ENCODE data around the gene ICE1. TPM values are rescaled to one million over a fixed set of nuclear protein-coding genes. Genes with fewer than 3 reads are reported as not detected.
A peak's percentile ranks its signal among the peaks of the same experiment; 100 is the strongest.

ICE1 gene
- total and polyA plus RNA-seq, 9 of the 15 experiments (the other 6 are each of a cell fraction or from before 2014, with no cell fraction given) = 4.9 to 47.4 (median 28.2) TPM

GRCh38 chr5:5432020-5432707 lies 9.7 kb downstream of the ICE1 start:
- TF ChIP-seq RBM25 (IDR thresholded peaks at IDR 0.05; ENCODE audit: low read depth, low read length, severe bottlenecking) = peak; percentile 18
- no peak for TF ChIP-seq MAZ (CRISPR knock-in tag; conservative IDR thresholded peaks at IDR 0.05 in 1 of 2, IDR thresholded peaks at IDR 0.05 in 1 of 2)
- no peak for TF ChIP-seq ZNF445 (CRISPR knock-in tag; IDR thresholded peaks at IDR 0.05; ENCODE audit: low read depth)
- TF ChIP-seq ZC3H8 (IDR thresholded peaks at IDR 0.05) = no peak
- TF ChIP-seq HMBOX1 (IDR thresholded peaks at IDR 0.05) = peak; percentile 30; the same call in 1 of the 2 replicates
- TF ChIP-seq SOX6 (IDR thresholded peaks at IDR 0.05) = no peak
- TF ChIP-seq ZBTB40 (IDR thresholded peaks at IDR 0.05) = no peak
- TF ChIP-seq ZBTB40 (CRISPR knock-in tag; IDR thresholded peaks at IDR 0.05) = no peak
- TF ChIP-seq FOXJ3 (CRISPR knock-in tag; IDR thresholded peaks at IDR 0.05) = no peak
- TF ChIP-seq ZNF121 (CRISPR knock-in tag; conservative IDR thresholded peaks at IDR 0.05) = no peak
- Histone ChIP-seq H3K4me1 (replicated peaks in 1 of 2; ENCODE audit: control insufficient read depth in 2 of 2, insufficient read depth in 2 of 2, low read length in 2 of 2) (peaks cover 0 to 11% of the 10 kb centered on the region in 2 experiments; a peak in 2 of 5 replicates), H4K20me1 (replicated peaks; ENCODE audit: control insufficient read depth, insufficient read depth, low read length) (peaks cover 17% of the 10 kb centered on the region; the same call in 1 of the 2 replicates), H3K9me1 (ENCODE audit: control insufficient read depth, insufficient read depth, low read length) (no peaks in the 10 kb centered on the region), H3K4me2 (ENCODE audit: insufficient read depth, low read length) (no peak overlapping the region), H3K27ac (ENCODE audit: extremely low read depth, low read depth, low read length) (no peak overlapping the region), H3K36me3 (ENCODE audit: control insufficient read depth, insufficient read depth, low read length) (peaks cover 22% of the 10 kb centered on the region), H3K79me2 (ENCODE audit: control insufficient read depth, insufficient read depth, low read length) (peaks cover 92% of the 10 kb centered on the region), H3K9me3 (replicated peaks; ENCODE audit: control insufficient read depth, insufficient read depth, low read depth, low read length) (no peaks in the 10 kb centered on the region), H3K27me3 (ENCODE audit: control insufficient read depth in 2 of 2, insufficient read depth in 2 of 2, low read length in 2 of 2) (no peaks in the 10 kb centered on the region), H2AFZ (ENCODE audit: low read depth, low read length) (no peak overlapping the region), H3K9ac (ENCODE audit: insufficient read depth in 1 of 2, low read depth in 2 of 2, low read length in 2 of 2) (no peak overlapping the region), H3K4me3 (no peak overlapping the region)
- POLR2A ChIA-PET = no interaction called here
- 77% methylated on average over 4 of the region's 4 CpGs for whole genome bisulfite sequencing (ENCODE audit: insufficient coverage, low coverage, missing lambda C conversion rate)
- FAIRE-seq (peak; percentile 60), ATAC-seq (no peak), DNase-seq (ENCODE audit: extremely low read depth in 1 of 4, low spot score in 3 of 4) (no peak)
- in situ Hi-C loops (cut with MboI) = no loop called here
- CTCF ChIA-PET (ENCODE audit: low intra/inter-chr PET ratio) = no interaction called here
- no TSS peak for BruUV-seq (replicated peaks)
- intact Hi-C loops (cut with micrococcal nuclease) = no loop called here

Data from K562 (cell line).